Activated T-cell treated with anti-CD3 and anti-CD28 coated beads, Interleukin-2, amount 50 U/mL, for 4 hours (primary cell): ENCODE results near the gene TMEM61. TPM values are rescaled to one million over a fixed set of nuclear protein-coding genes. Genes with fewer than 3 reads are reported as not detected.
"Not testable (repeated sequence)": the region's sequence is repeated elsewhere in the genome, so short reads cannot be mapped to it uniquely, and the experiment has no call there.

ENCODE experiments used
- ATAC-seq, 2 donors: fragments of 200-7000 bp; cut with Tn5 transposase; one replicate each; pipeline ENCODE4 v1.10.0; 2021
- DNase-seq: peaks from one replicate; pipeline ENCODE4 v3.0.0-alpha.2; 2020
- H3K27me3 Mint-ChIP-seq: one replicate; pipeline ENCODE4 v1.8.0; 2021; ENCODE audit warnings: low read depth, mixed read lengths
- H3K36me3 Mint-ChIP-seq: one replicate; pipeline ENCODE4 v1.8.0; 2022; ENCODE audit warnings: mixed read lengths; ENCODE audit not compliant: insufficient read depth
- H3K4me1 Mint-ChIP-seq: one replicate; pipeline ENCODE4 v1.8.0; 2021; ENCODE audit warnings: low read depth, mixed read lengths
- H3K4me3 Mint-ChIP-seq: one replicate; pipeline ENCODE4 v1.8.0; 2021; ENCODE audit warnings: mild to moderate bottlenecking, moderate library complexity, mixed read lengths
- H3K9me3 Mint-ChIP-seq: one replicate; pipeline ENCODE4 v1.8.0; 2021; ENCODE audit warnings: mixed read lengths
- total RNA-seq, 3 donors: library from RNA; stranded (reverse); gene quantifications; one replicate each; pipeline ENCODE4 v1.2.1, GENCODE V29; 2021

Gene TMEM61
- total RNA-seq, 3 donors from 2014 or later = 0.24 TPM; not detected in 2

- H3K4me1 Mint-ChIP-seq = no peaks in the 10 kb centered on the region
- H3K9me3 Mint-ChIP-seq = no peaks in the 10 kb centered on the region
- DNase-seq (no peak), ATAC-seq (no peak)
- H3K36me3 Mint-ChIP-seq = no peaks in the 10 kb centered on the region
- H3K4me3 Mint-ChIP-seq = no peak overlapping the region
- peaks cover 18% of the 10 kb centered on the region for H3K27me3 Mint-ChIP-seq
Observed at GRCh38 chr1:55015731-55016620, 35.5 kb downstream of the TMEM61 start.

GRCh38 chr1:55018395-55018794 is 38.0 kb downstream of the TMEM61 start:
- no peak for DNase-seq

DNA sequence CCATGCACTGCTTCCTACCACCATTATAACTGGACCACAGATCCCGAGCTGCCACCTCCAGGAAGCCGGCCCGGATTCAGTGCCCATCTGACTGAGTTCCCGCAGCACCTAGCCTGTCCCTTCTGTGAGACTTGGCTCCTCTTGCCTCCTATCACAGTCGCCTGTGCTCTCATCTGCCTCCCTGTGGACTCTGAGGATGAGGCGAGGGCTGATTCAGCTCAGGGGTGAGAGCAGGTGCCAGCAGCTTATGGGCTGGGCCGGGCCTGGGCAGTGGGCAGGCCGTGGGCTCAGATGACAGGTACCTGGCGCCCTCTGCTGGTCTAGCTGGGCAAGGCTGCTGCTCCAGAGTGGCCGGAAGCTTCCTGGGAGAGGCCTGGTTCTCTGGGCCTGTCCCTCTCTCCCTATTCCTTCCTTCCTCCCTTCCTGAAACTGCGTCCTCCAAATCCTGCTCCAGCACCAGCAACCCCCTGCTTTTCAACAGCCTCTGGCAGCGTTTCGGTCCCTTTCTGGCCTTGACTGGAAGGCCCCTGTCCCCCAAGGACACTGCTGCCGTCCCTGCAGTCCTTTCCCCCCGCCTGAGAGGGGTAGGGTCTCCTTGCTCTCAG is 41.6 kb downstream of the TMEM61 start:
- H3K4me1 Mint-ChIP-seq = no peaks in the 10 kb centered on the region
- no peak overlapping the region for H3K4me3 Mint-ChIP-seq
- peaks cover 15% of the 10 kb centered on the region for H3K27me3 Mint-ChIP-seq
- H3K36me3 Mint-ChIP-seq = no peaks in the 10 kb centered on the region
- ATAC-seq = peak; percentile 94 to 96
- H3K9me3 Mint-ChIP-seq = no peaks in the 10 kb centered on the region
- peak; percentile 52 for DNase-seq

More at GRCh38 chr1:55018395-55018794, 38.0 kb downstream of the TMEM61 start:
- H3K27me3 Mint-ChIP-seq = peaks cover 18% of the 10 kb centered on the region
- H3K4me1 Mint-ChIP-seq = no peaks in the 10 kb centered on the region
- H3K36me3 Mint-ChIP-seq = no peaks in the 10 kb centered on the region
- H3K9me3 Mint-ChIP-seq = no peaks in the 10 kb centered on the region
- H3K4me3 Mint-ChIP-seq = no peak overlapping the region
- no peak for ATAC-seq

GRCh38 chr1:55024163-55024562 is 43.7 kb downstream of the TMEM61 start:
- not testable (repeated sequence) for H3K9me3 Mint-ChIP-seq, H3K4me3 Mint-ChIP-seq, DNase-seq, H3K36me3 Mint-ChIP-seq, ATAC-seq, H3K4me1 Mint-ChIP-seq
- peaks cover 11% of the 10 kb centered on the region for H3K27me3 Mint-ChIP-seq

- not testable (repeated sequence) for H3K36me3 Mint-ChIP-seq, H3K4me3 Mint-ChIP-seq, H3K27me3 Mint-ChIP-seq, H3K4me1 Mint-ChIP-seq, H3K9me3 Mint-ChIP-seq, ATAC-seq, DNase-seq
Observed at GRCh38 chr1:55026682-55027081, 46.3 kb downstream of the TMEM61 start.

DNA sequence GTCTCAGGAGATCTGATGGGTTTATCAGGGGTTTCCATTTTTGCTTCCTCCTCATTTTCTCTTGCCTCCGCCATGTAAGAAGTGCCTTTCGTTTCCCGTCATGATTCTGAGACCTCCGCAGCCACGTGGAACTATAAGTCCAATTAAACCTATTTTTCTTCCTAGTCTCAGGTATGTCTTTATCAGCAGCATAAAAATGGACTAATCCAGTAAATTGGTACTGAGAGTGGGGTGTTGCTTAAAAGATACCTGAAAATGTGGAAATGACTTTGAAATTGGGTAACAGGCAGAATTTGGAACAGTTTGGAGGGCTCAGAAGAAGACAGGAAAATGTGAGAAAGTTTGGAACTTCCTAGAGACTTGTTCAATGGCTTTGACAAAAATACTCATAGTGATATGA is 50.7 kb downstream of the TMEM61 start:
- not testable (repeated sequence) for H3K9me3 Mint-ChIP-seq, H3K4me3 Mint-ChIP-seq, DNase-seq, H3K36me3 Mint-ChIP-seq, H3K4me1 Mint-ChIP-seq, ATAC-seq
- H3K27me3 Mint-ChIP-seq = peaks cover 13% of the 10 kb centered on the region

DNA sequence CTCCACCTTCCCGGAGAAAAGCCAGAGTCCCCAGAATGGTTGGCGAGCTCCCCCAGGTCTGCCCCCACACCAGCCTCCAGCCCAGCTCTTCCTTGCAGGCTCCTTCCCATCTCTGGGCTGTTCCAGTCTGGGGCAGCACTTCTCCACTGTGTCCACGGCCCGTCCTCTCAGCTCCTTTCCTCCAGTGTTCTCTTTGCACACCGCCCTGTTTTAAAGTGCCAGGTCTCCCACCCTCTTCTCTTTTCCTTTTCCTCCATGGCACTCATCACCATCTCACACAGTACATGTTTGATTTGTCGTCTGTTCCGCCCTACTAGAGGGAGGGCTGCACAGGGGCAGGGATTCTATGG is 52.8 kb downstream of the TMEM61 start:
- H3K4me3 Mint-ChIP-seq = no peak overlapping the region
- no peak for ATAC-seq
- peaks cover 19% of the 10 kb centered on the region for H3K27me3 Mint-ChIP-seq
- H3K36me3 Mint-ChIP-seq = no peaks in the 10 kb centered on the region
- no peaks in the 10 kb centered on the region for H3K9me3 Mint-ChIP-seq
- DNase-seq = no peak
- no peaks in the 10 kb centered on the region for H3K4me1 Mint-ChIP-seq

- no peak for ATAC-seq
- Mint-ChIP-seq H3K9me3 (no peaks in the 10 kb centered on the region), H3K36me3 (no peaks in the 10 kb centered on the region), H3K27me3 (peaks cover 31% of the 10 kb centered on the region), H3K4me1 (no peaks in the 10 kb centered on the region), H3K4me3 (no peak overlapping the region)
- DNase-seq = no peak
Observed at GRCh38 chr1:55034476-55035133, 54.2 kb downstream of the TMEM61 start.

- Mint-ChIP-seq H3K36me3 (no peaks in the 10 kb centered on the region), H3K9me3 (no peaks in the 10 kb centered on the region), H3K4me3 (no peak overlapping the region), H3K27me3 (peaks cover 41% of the 10 kb centered on the region), H3K4me1 (no peaks in the 10 kb centered on the region)
- ATAC-seq (no peak), DNase-seq (no peak)
Observed at GRCh38 chr1:55035904-55036303, 55.5 kb downstream of the TMEM61 start.

GRCh38 chr1:55037733-55038551 is 57.5 kb downstream of the TMEM61 start:
- no peak for DNase-seq
- H3K4me1 Mint-ChIP-seq = no peaks in the 10 kb centered on the region
- ATAC-seq = no peak
- no peaks in the 10 kb centered on the region for H3K36me3 Mint-ChIP-seq
- no peaks in the 10 kb centered on the region for H3K9me3 Mint-ChIP-seq
- H3K4me3 Mint-ChIP-seq = no peak overlapping the region
- peaks cover 53% of the 10 kb centered on the region for H3K27me3 Mint-ChIP-seq

DNA sequence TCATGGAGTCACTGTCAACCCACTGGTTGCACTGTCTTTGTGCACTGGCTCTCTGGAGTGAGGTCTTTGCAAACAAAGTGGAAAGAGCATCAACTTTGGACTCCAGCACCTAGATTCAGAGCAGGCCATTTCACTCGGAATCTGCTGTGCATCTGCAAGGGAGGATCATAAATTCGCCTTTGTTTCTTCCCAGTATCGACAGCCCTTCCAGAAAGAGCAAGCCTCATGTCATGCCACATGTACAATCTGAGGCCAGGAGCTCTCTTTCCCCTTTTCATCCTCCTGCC is 58.1 kb downstream of the TMEM61 start:
- H3K4me1 Mint-ChIP-seq = no peaks in the 10 kb centered on the region
- H3K4me3 Mint-ChIP-seq = no peak overlapping the region
- H3K36me3 Mint-ChIP-seq = no peaks in the 10 kb centered on the region
- ATAC-seq (no peak), DNase-seq (no peak)
- peaks cover 49% of the 10 kb centered on the region for H3K27me3 Mint-ChIP-seq
- no peaks in the 10 kb centered on the region for H3K9me3 Mint-ChIP-seq

DNA sequence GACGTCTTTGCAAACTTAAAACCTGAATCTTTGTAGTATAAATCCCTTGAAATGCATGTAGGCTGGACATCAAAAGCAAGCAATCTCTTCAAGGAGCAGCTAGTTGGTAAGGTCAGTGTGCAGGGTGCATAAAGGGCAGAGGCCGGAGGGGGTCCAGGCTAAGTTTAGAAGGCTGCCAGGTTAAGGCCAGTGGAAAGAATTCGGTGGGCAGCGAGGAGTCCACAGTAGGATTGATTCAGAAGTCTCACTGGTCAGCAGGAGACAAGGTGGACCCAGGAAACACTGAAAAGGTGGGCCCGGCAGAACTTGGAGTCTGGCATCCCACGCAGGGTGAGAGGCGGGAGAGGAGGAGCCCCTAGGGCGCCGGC is 58.5 kb downstream of the TMEM61 start:
- Mint-ChIP-seq H3K36me3 (no peaks in the 10 kb centered on the region), H3K4me1 (no peaks in the 10 kb centered on the region), H3K27me3 (peaks cover 49% of the 10 kb centered on the region), H3K9me3 (no peaks in the 10 kb centered on the region), H3K4me3 (no peak overlapping the region)
- DNase-seq (no peak), ATAC-seq (no peak)

DNA sequence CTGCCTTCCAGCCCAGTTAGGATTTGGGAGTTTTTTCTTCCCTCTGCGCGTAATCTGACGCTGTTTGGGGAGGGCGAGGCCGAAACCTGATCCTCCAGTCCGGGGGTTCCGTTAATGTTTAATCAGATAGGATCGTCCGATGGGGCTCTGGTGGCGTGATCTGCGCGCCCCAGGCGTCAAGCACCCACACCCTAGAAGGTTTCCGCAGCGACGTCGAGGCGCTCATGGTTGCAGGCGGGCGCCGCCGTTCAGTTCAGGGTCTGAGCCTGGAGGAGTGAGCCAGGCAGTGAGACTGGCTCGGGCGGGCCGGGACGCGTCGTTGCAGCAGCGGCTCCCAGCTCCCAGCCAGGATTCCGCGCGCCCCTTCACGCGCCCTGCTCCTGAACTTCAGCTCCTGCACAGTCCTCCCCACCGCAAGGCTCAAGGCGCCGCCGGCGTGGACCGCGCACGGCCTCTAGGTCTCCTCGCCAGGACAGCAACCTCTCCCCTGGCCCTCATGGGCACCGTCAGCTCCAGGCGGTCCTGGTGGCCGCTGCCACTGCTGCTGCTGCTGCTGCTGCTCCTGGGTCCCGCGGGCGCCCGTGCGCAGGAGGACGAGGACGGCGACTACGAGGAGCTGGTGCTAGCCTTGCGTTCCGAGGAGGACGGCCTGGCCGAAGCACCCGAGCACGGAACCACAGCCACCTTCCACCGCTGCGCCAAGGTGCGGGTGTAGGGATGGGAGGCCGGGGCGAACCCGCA is 59.1 kb downstream of the TMEM61 start, which contains the start of gene PCSK9:
TSS of gene PCSK9 (plus strand) at position 207 of the 741 bp plus-strand sequence. CDS start at position 497, 290 bp downstream.
- Mint-ChIP-seq H3K27me3 (peaks cover 49% of the 10 kb centered on the region), H3K4me3 (no peak within 1 kb of the TSS), H3K4me1 (no peaks in the 10 kb centered on the region), H3K36me3 (no peaks in the 10 kb centered on the region), H3K9me3 (no peaks in the 10 kb centered on the region)
- DNase-seq (no peak), ATAC-seq (peak in 1 of 2 donors; percentile 38)
